ENCODE measurements around the gene MAML3.

MAML3 gene

DNA sequence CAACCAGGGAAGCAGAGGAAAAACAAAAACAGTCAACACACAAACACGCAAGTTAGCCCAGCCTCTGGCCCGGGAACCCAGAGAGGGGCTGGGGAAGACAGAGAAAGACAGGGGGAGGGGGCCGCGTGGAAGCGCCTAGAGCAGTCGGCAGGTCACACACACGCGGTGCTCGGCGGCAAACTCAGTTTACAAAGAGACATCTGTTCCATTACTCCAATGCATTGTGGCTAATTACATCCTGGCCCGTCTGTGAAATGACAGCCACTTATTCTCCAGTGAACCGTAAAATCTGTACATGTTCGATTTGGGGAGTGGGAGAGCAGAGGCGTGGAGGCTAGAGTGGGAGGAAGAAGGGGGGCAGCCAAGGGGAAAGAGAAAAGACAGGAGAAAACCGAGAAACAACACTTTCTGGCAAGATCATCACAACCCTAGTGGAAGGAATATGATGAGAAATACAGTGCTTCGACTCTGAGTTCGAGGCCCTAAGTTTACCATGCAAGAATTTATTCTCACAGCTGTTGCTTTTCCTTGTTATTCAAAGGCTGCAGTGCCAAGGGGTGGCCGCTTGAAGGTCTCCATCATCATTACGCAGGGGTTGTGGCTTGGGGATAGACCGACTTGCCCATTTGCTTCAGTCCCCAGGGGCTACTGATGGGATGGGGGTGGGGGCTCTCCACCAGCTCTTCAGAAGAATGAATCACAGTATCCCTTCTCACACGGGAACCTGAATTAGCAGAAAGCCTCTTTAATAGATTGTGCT is 320.7 kb downstream of the MAML3 start:
- TF ChIP-seq, protein P1, sequence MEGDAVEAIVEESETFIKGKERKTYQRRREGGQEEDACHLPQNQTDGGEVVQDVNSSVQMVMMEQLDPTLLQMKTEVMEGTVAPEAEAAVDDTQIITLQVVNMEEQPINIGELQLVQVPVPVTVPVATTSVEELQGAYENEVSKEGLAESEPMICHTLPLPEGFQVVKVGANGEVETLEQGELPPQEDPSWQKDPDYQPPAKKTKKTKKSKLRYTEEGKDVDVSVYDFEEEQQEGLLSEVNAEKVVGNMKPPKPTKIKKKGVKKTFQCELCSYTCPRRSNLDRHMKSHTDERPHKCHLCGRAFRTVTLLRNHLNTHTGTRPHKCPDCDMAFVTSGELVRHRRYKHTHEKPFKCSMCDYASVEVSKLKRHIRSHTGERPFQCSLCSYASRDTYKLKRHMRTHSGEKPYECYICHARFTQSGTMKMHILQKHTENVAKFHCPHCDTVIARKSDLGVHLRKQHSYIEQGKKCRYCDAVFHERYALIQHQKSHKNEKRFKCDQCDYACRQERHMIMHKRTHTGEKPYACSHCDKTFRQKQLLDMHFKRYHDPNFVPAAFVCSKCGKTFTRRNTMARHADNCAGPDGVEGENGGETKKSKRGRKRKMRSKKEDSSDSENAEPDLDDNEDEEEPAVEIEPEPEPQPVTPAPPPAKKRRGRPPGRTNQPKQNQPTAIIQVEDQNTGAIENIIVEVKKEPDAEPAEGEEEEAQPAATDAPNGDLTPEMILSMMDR (IDR thresholded peaks at IDR 0.05; ENCODE audit: low read depth, low read length, missing control alignments): no peak

GRCh38 chr4:139828966-139829664 is 324.9 kb downstream of the MAML3 start:
- TF ChIP-seq, protein P1 (IDR thresholded peaks at IDR 0.05; ENCODE audit: low read depth, low read length, missing control alignments): no peak
- DNase-seq (ENCODE audit: low read depth): no peak
- H3K4me3 ChIP-seq (ENCODE audit: low read depth, low read length): no peak overlapping the region

More for the DNA sequence above, 320.7 kb downstream of the MAML3 start:
- no peak overlapping the region for H3K4me3 ChIP-seq (ENCODE audit: low read depth, low read length)
- DNase-seq (ENCODE audit: low read depth): no peak

GRCh38 chr4:139826426-139826825 is 327.6 kb downstream of the MAML3 start:
- H3K4me3 ChIP-seq (ENCODE audit: low read depth, low read length): no peak overlapping the region
- TF ChIP-seq, protein P1 (IDR thresholded peaks at IDR 0.05; ENCODE audit: low read depth, low read length, missing control alignments): no peak
- no peak for DNase-seq (ENCODE audit: low read depth)

- no peak overlapping the region for H3K4me3 ChIP-seq (ENCODE audit: low read depth, low read length)
- no peak for DNase-seq (ENCODE audit: low read depth)
- TF ChIP-seq, protein P1 (IDR thresholded peaks at IDR 0.05; ENCODE audit: low read depth, low read length, missing control alignments): no peak
Observed at GRCh38 chr4:139825523-139826014, 328.4 kb downstream of the MAML3 start.

DNA sequence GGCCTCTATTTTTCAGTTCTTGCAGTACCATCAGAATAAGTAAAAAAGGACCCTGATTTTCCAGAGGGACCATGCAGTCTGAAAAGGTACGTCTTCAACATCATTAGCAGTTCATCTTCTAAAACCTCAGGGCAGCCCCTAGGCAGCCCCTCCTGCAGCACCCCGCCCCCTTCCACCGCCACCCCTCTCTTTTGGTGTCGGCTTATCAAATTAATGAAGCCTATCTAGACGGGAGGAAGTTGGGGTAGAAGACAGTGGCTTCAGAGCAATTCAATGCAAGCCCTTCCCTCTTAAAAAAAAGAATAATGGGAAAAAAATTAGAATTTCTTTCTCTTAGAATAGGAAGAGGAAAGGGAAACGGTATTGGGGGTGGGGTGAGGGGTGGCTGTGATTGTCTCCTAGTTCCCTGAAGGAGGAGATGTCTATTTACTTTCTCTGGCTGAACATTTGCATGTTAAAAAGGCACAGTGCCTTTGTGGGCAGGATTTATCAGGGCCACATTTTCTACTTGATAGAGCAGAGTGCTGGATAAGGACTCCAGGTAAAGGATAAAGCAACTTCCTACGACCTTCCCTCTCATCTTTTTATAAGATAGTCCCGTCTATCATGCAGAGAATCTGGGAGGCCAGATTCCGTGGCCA is 329.0 kb downstream of the MAML3 start:
- H3K4me3 ChIP-seq (ENCODE audit: low read depth, low read length): no peak overlapping the region
- no peak for DNase-seq (ENCODE audit: low read depth)
- TF ChIP-seq, protein P1 (IDR thresholded peaks at IDR 0.05; ENCODE audit: low read depth, low read length, missing control alignments): no peak

GRCh38 chr4:139823746-139824145 is 330.2 kb downstream of the MAML3 start:
- DNase-seq (ENCODE audit: low read depth): no peak
- TF ChIP-seq, protein P1 (IDR thresholded peaks at IDR 0.05; ENCODE audit: low read depth, low read length, missing control alignments): no peak
- no peak overlapping the region for H3K4me3 ChIP-seq (ENCODE audit: low read depth, low read length)
